Stimulated activated naive CD4-positive, alpha-beta T cell (primary cell): ENCODE data around the gene RBP3.
A peak's percentile ranks its signal among the peaks of the same experiment; 100 is the strongest.
"Not testable (repeated sequence)": the region's sequence is repeated elsewhere in the genome, so short reads cannot be mapped to it uniquely, and the experiment has no call there.

Experiments
- DNase-seq, 6 experiments: peaks; one replicate each; lab custom pipeline; 2025; lab: John Stamatoyannopoulos, UW

The RBP3 gene

GRCh38 chr10:47372726-47373125 lies 24.6 kb downstream of the RBP3 start:
- no peak for DNase-seq

- DNase-seq, result no peak
Measured at GRCh38 chr10:47374611-47375536, 26.7 kb downstream of the RBP3 start.

GRCh38 chr10:47376522-47377220 lies 28.5 kb downstream of the RBP3 start:
- no peak for DNase-seq

GRCh38 chr10:47378183-47378510 lies 30.0 kb downstream of the RBP3 start:
- no peak for DNase-seq

- no peak for DNase-seq
Measured at GRCh38 chr10:47378606-47379444, 30.7 kb downstream of the RBP3 start.

- no peak for DNase-seq
Measured at GRCh38 chr10:47379445-47379785, 31.3 kb downstream of the RBP3 start.

GRCh38 chr10:47379901-47380300 lies 31.7 kb downstream of the RBP3 start:
- DNase-seq, result no peak

- DNase-seq, result no peak
Measured at GRCh38 chr10:47380341-47381102, 32.4 kb downstream of the RBP3 start.

- no peak for DNase-seq
Measured at GRCh38 chr10:47381103-47381395, 32.9 kb downstream of the RBP3 start.

- no peak for DNase-seq
Measured at GRCh38 chr10:47381427-47382379, 33.5 kb downstream of the RBP3 start.

GRCh38 chr10:47383261-47384147 lies 35.3 kb downstream of the RBP3 start:
- DNase-seq, result no peak

GRCh38 chr10:47384148-47384921 lies 36.2 kb downstream of the RBP3 start, which contains the start of gene ZNF488:
ZNF488 (minus strand) TSS chr10:47384293; CDS start chr10:47368829, 15,464 bp downstream.
- DNase-seq, result peak; percentile 49 to 83 (median 70)

GRCh38 chr10:47386104-47386503 lies 37.9 kb downstream of the RBP3 start:
- not testable (repeated sequence) for DNase-seq

- DNase-seq, result no peak
Measured at GRCh38 chr10:47388879-47389278, 40.7 kb downstream of the RBP3 start.

- no peak for DNase-seq
Measured at GRCh38 chr10:47389619-47390018, 41.5 kb downstream of the RBP3 start.

GRCh38 chr10:47396311-47396717 lies 48.2 kb downstream of the RBP3 start:
- DNase-seq, result no peak

- DNase-seq, result no peak
Measured at GRCh38 chr10:47397256-47397655, 49.1 kb downstream of the RBP3 start.

- no peak for DNase-seq
Measured at GRCh38 chr10:47400251-47400650, 52.1 kb downstream of the RBP3 start.

GRCh38 chr10:47400786-47401185 lies 52.6 kb downstream of the RBP3 start:
- no peak for DNase-seq
